NB4 (cell line): ENCODE measurements around the gene ARHGAP26.

ENCODE experiments used
- DNase-seq: peaks from one replicate; pipeline ENCODE4 v3.0.0; 2010; ENCODE audit warnings: low read depth
- H3K4me3 ChIP-seq: one replicate; pipeline ENCODE4 v1.5.1; 2011; ENCODE audit warnings: mild to moderate bottlenecking, low read depth, low read length, moderate library complexity
- CTCF ChIP-seq: IDR thresholded peaks from one replicate; pipeline ENCODE4 v1.5.1; 2012; ENCODE audit warnings: low read depth, low read length
- MAX ChIP-seq: IDR thresholded peaks from 2 replicates; pipeline ENCODE4 v1.6.1; 2011; ENCODE audit warnings: low read depth, low read length
- MYC ChIP-seq: IDR thresholded peaks from 2 replicates; pipeline ENCODE4 v1.6.1; 2011; ENCODE audit warnings: low read depth, low read length
- POLR2A ChIP-seq: IDR thresholded peaks from 2 replicates; pipeline ENCODE4 v1.6.1; 2011; ENCODE audit warnings: mild to moderate bottlenecking; ENCODE audit not compliant: insufficient read length; ENCODE audit errors: extremely low read depth

Gene ARHGAP26

GRCh38 chr5:143108498-143109128 lies 338.4 kb downstream of the ARHGAP26 start:
- H3K4me3 ChIP-seq = no peak overlapping the region
- TF ChIP-seq POLR2A (no peak), MAX (no peak), CTCF (no peak), MYC (no peak)
- no peak for DNase-seq

- H3K4me3 ChIP-seq = no peak overlapping the region
- no peak for TF ChIP-seq CTCF
- no peak for TF ChIP-seq POLR2A
- TF ChIP-seq MAX = no peak
- TF ChIP-seq MYC = no peak
- no peak for DNase-seq
Measured at GRCh38 chr5:143110591-143110990, 340.4 kb downstream of the ARHGAP26 start.

GRCh38 chr5:143111799-143112198 lies 341.6 kb downstream of the ARHGAP26 start:
- no peak overlapping the region for H3K4me3 ChIP-seq
- DNase-seq = no peak
- TF ChIP-seq CTCF (no peak), MYC (no peak)

- DNase-seq = no peak
- TF ChIP-seq MAX (no peak), MYC (no peak), CTCF (no peak), POLR2A (no peak)
- no peak overlapping the region for H3K4me3 ChIP-seq
Measured at GRCh38 chr5:143113461-143113860, 343.3 kb downstream of the ARHGAP26 start.

- DNase-seq = no peak
- TF ChIP-seq CTCF (no peak), POLR2A (no peak), MYC (no peak), MAX (no peak)
- no peak overlapping the region for H3K4me3 ChIP-seq
Measured at GRCh38 chr5:143114481-143114880, 344.3 kb downstream of the ARHGAP26 start.

- TF ChIP-seq POLR2A (no peak), CTCF (no peak), MAX (no peak), MYC (no peak)
- no peak for DNase-seq
- H3K4me3 ChIP-seq = no peak overlapping the region
Measured at GRCh38 chr5:143115381-143115780, 345.2 kb downstream of the ARHGAP26 start.
